LNCaP clone FGC (cell line): Measurements from ENCODE around the gene SEMA6B.

Experiments
- DNase-seq: peaks from one replicate; pipeline ENCODE4 v3.0.0-alpha.2; 2011; ENCODE audit warnings: low read depth
- H3K4me3 ChIP-seq: 2 replicates; pipeline ENCODE4 v1.5.1; 2011; ENCODE audit warnings: mild to moderate bottlenecking, low read depth, low read length, control low read depth
- TF ChIP-seq, protein P1 (sequence below): IDR thresholded peaks from 2 replicates; pipeline ENCODE4 v1.5.1; 2012; ENCODE audit warnings: mild to moderate bottlenecking; ENCODE audit not compliant: control insufficient read depth, insufficient read depth; ENCODE audit errors: extremely low read depth

SEMA6B gene

DNA sequence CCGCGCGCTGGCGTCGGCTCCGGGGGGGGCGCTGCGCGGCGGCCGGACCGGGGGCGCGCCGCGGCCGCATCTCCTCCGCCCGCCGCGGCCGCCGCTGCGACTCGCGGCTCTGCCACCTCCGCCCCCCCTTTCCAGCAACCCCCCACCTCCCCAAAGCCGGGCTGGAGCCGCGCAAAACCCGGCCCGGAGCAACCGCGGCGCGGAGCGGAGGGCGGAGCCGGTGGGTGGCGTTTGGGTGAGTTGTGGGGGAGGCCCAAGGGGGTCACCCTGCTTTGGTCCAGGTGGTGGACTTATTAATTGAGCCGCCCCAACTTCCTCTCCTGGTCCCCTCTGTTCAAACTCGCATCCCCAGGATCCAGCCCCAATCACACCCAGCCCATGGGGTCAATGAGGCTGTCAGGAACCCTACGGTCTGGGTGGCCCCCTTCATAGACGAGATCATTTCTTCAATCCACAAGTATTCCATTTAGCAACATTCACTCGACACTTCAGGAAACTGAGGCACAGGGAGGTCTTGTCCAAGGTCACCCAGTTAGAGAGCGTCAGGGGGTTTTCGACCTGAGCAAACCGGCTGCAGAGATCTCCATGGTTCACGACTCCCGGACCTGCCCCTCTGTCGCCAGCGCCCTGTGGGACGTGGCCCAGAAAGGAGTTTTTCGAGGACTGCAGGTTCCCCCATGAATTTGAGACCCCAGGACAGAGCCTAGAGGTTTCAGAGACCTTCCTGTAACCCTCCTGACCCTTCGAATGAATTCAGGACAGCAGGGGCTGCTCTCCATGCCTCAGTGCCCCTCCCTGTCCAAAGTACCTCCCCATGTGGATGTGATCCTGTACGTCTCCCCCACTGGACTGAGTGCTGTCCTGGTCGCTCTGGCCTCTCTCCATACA, 22.4 kb upstream of the SEMA6B start:
- TF ChIP-seq, protein P1, sequence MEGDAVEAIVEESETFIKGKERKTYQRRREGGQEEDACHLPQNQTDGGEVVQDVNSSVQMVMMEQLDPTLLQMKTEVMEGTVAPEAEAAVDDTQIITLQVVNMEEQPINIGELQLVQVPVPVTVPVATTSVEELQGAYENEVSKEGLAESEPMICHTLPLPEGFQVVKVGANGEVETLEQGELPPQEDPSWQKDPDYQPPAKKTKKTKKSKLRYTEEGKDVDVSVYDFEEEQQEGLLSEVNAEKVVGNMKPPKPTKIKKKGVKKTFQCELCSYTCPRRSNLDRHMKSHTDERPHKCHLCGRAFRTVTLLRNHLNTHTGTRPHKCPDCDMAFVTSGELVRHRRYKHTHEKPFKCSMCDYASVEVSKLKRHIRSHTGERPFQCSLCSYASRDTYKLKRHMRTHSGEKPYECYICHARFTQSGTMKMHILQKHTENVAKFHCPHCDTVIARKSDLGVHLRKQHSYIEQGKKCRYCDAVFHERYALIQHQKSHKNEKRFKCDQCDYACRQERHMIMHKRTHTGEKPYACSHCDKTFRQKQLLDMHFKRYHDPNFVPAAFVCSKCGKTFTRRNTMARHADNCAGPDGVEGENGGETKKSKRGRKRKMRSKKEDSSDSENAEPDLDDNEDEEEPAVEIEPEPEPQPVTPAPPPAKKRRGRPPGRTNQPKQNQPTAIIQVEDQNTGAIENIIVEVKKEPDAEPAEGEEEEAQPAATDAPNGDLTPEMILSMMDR: no peak
- no peak for DNase-seq
- H3K4me3 ChIP-seq: no peak overlapping the region

DNA sequence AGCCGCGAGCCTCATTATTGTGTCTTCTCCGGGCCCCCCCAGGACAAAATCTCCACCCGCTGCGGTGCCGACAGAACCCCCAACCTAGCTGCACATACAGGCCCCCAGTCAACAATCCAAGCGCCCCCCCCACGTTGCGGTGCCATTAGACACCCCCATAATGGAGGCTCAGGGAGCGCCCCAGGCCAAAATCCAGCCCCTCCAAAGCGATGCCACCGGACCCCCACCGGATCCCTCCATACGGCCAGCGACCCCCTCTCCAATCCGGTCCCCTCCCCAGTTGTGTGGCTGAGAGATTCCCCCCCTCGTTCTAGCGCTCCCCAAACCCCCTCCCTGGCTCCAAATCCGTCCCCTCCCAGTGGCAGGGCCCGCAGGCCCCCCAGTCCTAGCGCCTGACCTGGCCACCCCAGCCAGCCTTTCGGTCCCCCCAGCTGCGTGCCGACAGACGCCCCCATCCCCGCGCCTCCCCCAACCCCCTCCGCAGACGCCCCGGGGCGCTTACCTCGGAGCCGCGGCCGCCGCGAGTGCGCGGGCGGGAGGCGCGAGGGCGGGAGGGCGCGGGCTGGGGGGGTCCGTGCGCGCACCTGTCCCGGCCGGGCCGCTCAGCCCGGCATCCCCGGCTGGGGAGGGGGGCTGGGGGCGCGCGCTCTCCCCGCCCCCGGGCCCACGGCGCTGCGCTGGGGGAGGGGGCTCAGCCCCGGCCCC, 21.6 kb upstream of the SEMA6B start:
- no peak for DNase-seq
- TF ChIP-seq, protein P1: no peak
- H3K4me3 ChIP-seq: no peak overlapping the region

DNA sequence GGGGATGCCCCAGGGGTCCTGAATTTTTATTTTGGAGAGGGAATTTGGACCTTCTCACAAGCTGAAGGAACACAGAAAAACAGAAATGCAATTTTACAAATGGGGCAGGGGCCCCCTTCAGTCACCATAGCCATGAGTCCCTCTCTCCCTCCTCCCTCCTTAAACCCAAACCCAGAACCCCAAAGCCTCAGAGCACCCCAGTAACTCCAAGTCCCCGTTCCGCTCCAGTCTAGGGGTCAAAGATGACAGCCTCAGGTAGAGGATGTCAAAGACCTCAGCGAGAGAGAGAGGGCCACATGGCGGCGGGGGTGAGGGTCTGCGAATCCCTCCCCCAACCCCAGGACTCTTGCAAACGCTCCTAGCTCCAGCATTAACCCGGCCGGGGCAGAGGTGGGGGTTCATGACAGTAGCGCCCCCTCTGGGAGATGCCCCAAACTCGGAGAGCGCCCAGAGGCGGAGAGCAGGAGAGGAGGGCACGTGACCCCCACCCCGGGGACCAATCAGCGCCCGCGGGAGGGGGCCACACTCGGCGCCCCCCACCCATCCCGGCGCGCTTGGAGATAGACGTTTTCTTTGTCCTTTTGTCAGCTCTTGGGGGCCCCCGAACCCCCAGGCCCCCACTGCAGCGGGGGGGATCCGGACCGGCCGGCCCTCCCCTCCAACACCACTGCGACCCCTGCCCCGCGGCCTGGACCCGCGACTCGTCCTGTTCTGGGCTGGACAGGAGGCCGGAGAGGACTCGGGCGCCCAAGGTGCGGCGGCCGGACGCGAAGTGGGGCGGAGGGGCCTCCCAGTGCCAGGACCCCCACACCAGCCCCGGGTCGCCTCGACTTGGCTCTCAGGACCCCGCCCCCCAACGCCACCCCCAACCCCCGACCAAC, 20.8 kb upstream of the SEMA6B start:
- no peak overlapping the region for H3K4me3 ChIP-seq
- TF ChIP-seq, protein P1: no peak
- no peak for DNase-seq

DNA sequence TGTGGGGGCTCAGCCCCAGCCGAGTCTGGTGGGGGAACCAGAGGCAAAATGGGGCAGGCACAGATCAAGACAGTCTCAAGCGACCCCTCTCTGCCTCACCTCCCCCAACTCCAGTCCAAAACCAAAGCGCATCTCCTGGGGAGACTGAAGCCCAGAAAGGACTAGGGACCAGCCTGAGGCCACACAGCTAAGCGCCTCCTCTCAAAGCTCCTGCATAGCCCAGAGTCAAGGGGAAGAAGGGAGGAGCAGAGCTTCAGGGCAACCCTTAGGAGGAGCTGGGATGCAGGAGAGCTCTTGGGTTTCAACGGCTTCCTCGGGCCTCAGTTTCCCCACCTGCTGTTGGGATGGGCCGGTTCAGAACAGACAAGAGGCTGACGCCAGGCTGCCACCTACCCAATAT, 19.9 kb upstream of the SEMA6B start:
- H3K4me3 ChIP-seq: no peak overlapping the region
- DNase-seq: no peak
- TF ChIP-seq, protein P1: no peak

DNA sequence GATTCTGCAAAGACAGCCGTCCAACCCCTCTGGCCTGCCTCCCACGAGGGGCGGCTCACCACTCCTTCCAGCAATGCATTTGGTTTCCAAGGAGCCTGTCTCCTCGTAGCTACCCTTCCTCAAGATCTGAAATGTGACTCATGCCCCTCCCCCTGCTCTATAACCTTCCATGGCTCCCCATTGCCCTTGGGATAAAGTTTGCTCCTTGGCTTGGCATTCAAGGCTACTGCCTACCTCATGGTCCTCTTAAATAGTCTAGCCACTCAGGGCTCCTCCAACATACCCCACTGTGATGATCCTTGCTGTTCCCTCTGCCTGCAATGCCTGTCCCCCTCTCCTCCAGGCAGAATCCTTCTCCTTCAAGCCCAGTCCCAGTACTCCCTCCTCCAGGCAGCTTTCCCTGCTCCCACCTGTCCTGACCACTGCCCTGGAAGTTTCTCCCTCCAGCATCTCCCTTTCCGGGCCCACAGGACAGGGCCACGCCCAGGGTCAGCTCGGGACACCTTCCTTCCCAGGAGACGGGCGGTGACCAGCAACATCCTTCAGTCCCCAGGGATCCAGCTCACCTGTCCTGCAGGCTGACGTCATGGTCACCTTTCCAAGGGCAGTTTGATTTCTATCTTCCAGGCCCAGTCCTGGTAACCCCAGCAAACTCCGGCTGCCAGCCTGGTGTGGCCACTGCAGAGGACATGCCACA, 19.2 kb upstream of the SEMA6B start:
- TF ChIP-seq, protein P1: no peak
- DNase-seq: no peak
- H3K4me3 ChIP-seq: no peak overlapping the region

DNA sequence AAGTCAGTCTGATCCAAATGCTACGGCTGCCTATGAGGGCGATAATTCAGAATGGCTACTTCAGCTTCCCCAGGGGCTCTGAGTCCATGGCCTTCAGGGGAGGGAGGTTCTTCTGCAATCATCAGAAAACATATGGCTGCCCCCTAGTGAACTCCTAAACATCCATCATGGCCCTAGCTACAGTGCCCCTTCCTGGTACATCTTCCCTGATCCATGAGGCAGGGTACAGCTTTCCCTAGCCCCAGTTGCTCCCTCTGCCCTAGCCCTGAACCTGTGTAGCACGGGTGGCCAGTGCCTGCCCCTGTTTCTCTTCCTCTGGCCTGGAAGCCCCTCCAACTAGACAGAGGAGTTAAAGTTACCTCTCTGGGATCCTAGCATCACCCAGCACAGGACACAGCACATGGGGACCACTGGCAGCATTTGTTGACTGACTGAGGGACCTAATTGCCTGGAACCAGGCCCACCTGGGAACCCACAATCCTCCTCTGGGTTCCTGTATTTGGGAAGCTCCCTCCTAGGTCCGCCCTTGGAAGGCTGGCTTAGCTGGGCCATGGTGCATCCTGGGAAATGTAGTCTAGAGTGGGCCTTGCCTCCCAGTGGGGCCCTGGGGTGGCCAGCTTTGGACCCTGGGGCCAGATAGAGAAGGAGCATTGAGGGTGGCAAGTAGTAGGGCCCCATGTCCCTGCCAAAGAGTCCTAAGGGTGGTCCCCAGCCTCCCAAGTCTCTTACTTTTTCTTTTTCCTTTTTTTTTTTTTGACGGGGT, 17.7 kb upstream of the SEMA6B start:
- TF ChIP-seq, protein P1: no peak
- DNase-seq: no peak
- no peak overlapping the region for H3K4me3 ChIP-seq
